ENCODE results near the gene TMEM170B. TPM values are rescaled to one million over a fixed set of nuclear protein-coding genes. Genes with fewer than 3 reads are reported as not detected.

TMEM170B gene
- total and polyA plus RNA-seq, 2 of the 8 experiments (the other 6 are each of a cell fraction or from before 2014, with no cell fraction given): 0.80 to 4.3 TPM

DNA sequence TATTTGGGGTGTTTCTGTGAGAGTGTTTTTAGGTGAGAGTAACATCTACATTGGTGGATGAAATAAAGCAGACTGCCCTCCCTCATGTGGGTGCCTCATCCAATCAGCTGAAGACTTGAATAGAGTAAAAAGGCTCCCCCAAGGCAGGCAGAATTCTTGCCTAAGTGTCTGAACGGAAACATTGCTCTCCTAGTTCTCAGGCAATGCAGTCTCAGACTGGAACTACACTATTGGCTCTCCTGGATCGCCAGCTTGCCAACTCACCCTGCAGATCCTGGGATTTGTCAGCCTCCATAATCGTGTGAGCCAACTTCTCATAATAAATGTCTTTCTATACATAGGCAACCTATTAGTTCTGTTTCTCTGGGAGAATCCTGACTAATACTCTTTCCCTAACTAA lies 5.5 kb upstream of the TMEM170B start:
- H3K36me3 ChIP-seq (ENCODE audit: control insufficient read depth in 2 of 4, insufficient read depth in 4 of 4, low read length in 3 of 4): no peaks in the 10 kb centered on the region
- H3K4ac ChIP-seq (replicated peaks; ENCODE audit: insufficient read length, low read depth, low read length): no peak overlapping the region
- H3K4me1 ChIP-seq (replicated peaks in 1 of 4; ENCODE audit: control insufficient read depth in 3 of 4, insufficient read depth in 4 of 4, low read length in 3 of 4): no peaks in the 10 kb centered on the region; a peak in 1 of 7 replicates
- no peak overlapping the region for H3K9ac ChIP-seq (replicated peaks in 1 of 4; ENCODE audit: extremely low read depth in 1 of 4, low read depth in 3 of 4, low read length in 3 of 4)
- H3K79me1 ChIP-seq (ENCODE audit: low read depth, low read length): no peaks in the 10 kb centered on the region
- H3K23ac ChIP-seq (ENCODE audit: insufficient read length): no peak overlapping the region
- ChIA-PET CTCF (ENCODE audit: partially characterized antibody) (interaction anchor here (0.8 to 2.2 kb wide), 2 partner anchors 36 to 582 kb away, joined by 4 to 5 read pairs; no protein-coding TSS in a partner anchor), POLR2A (ENCODE audit: partially characterized antibody) (no interaction called here)
- H4K5ac ChIP-seq (ENCODE audit: insufficient read length, low read depth, low read length): no peak overlapping the region
- no peak overlapping the region for H2AK5ac ChIP-seq (ENCODE audit: low read depth, low read length)
- H3K9me3 ChIP-seq (ENCODE audit: insufficient read depth in 2 of 2, low read depth in 1 of 2, low read length in 1 of 2): no peaks in the 10 kb centered on the region
- H3K27me3 ChIP-seq (replicated peaks in 1 of 4; ENCODE audit: control insufficient read depth in 3 of 4, extremely low read depth in 1 of 4, insufficient read depth in 3 of 4, low read length in 3 of 4): peaks cover 0 to 1% (median 0%) of the 10 kb centered on the region in 4 experiments; a peak in 3 of 7 replicates
- no peak overlapping the region for H2BK120ac ChIP-seq (replicated peaks; ENCODE audit: low read depth, low read length)
- TF ChIP-seq SIX5 (IDR thresholded peaks at IDR 0.05; ENCODE audit: low read depth, low read length): no peak
- TF ChIP-seq POLR2A (IDR thresholded peaks at IDR 0.05; ENCODE audit: control extremely low read depth in 1 of 2, low read depth in 2 of 2, low read length in 2 of 2): no peak
- TF ChIP-seq GTF2F1 (IDR thresholded peaks at IDR 0.05; ENCODE audit: borderline replicate concordance, low read depth, low read length): no peak
- no peak for TF ChIP-seq EZH2 (IDR thresholded peaks at IDR 0.05; ENCODE audit: low read depth, low read length, severe bottlenecking)
- no peak for TF ChIP-seq E2F6 (IDR thresholded peaks at IDR 0.05)
- no peak for TF ChIP-seq POU5F1 (IDR thresholded peaks at IDR 0.05; ENCODE audit: low read depth, low read length)
- no peak for TF ChIP-seq RFX5 (IDR thresholded peaks at IDR 0.05; ENCODE audit: borderline replicate concordance, low read depth, low read length)
- TF ChIP-seq, protein P1, sequence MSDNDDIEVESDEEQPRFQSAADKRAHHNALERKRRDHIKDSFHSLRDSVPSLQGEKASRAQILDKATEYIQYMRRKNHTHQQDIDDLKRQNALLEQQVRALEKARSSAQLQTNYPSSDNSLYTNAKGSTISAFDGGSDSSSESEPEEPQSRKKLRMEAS (IDR thresholded peaks at IDR 0.05): no peak
- TF ChIP-seq SUZ12 (IDR thresholded peaks at IDR 0.05; ENCODE audit: low read length): no peak
- TF ChIP-seq SIN3A (conservative IDR thresholded peaks at IDR 0.05 in 1 of 2, IDR thresholded peaks at IDR 0.05 in 1 of 2; ENCODE audit: low read depth in 1 of 2, low read length in 2 of 2): no peak
- TF ChIP-seq FOSL1 (IDR thresholded peaks at IDR 0.05; ENCODE audit: insufficient read depth, low read depth, low read length): no peak
- TF ChIP-seq JUND (IDR thresholded peaks at IDR 0.05; ENCODE audit: low read length): no peak
- no peak for TF ChIP-seq TAF1 (IDR thresholded peaks at IDR 0.05; ENCODE audit: low read depth, low read length)
- no peaks in the 10 kb centered on the region for H3K79me2 ChIP-seq (ENCODE audit: control insufficient read depth in 1 of 2, insufficient read depth in 2 of 2, low read length in 2 of 2)
- H3K4me3 ChIP-seq (ENCODE audit: extremely low read depth in 1 of 4, insufficient read depth in 2 of 4, low read depth in 3 of 4, low read length in 4 of 4): no peak overlapping the region
- H2AFZ ChIP-seq (ENCODE audit: low read length): 0 out of 2 replicates have a peak overlapping the region, but pooled peaks have one; percentile 61
- H2BK5ac ChIP-seq (ENCODE audit: low read depth, low read length): no peak overlapping the region
- 82% methylated on average over 3 of the region's 3 CpGs; no CpG with 5 or more reads in 1 of the 2 experiments for WGBS, 2 experiments (ENCODE audit: extremely low coverage in 1 of 2, insufficient coverage in 1 of 2, insufficient read length in 1 of 2, insufficient replicate concordance in 2 of 2, low coverage in 1 of 2, low lambda C conversion rate in 2 of 2, missing lambda C conversion rate in 1 of 2)
- H4K20me1 ChIP-seq (replicated peaks in 1 of 2; ENCODE audit: control insufficient read depth in 1 of 2, insufficient read depth in 2 of 2, low read length in 2 of 2): no peaks in the 10 kb centered on the region
- no peak overlapping the region for H4K91ac ChIP-seq (replicated peaks; ENCODE audit: insufficient read length, low read length)
- H4K8ac ChIP-seq (ENCODE audit: extremely low read depth, insufficient read depth, low read length): no peak overlapping the region
- H3K23me2 ChIP-seq (ENCODE audit: low read depth, low read length): peaks cover 5% of the 10 kb centered on the region; the same call in 1 of the 2 replicates
- H2BK15ac ChIP-seq (ENCODE audit: low read length): no peak overlapping the region
- H2BK12ac ChIP-seq (ENCODE audit: low read depth, low read length): no peak overlapping the region
- H3K27ac ChIP-seq (ENCODE audit: low read depth, low read length): no peak overlapping the region
- FAIRE-seq (no peak), DNase-seq (ENCODE audit: low read depth in 1 of 2, low spot score in 2 of 2) (no peak)
- H3K56ac ChIP-seq (replicated peaks; ENCODE audit: insufficient read length, low read depth, low read length): no peak overlapping the region
- H3K14ac ChIP-seq (ENCODE audit: insufficient read length): no peak overlapping the region
- no peak overlapping the region for H2BK20ac ChIP-seq (ENCODE audit: low read length)
- H3K4me2 ChIP-seq (ENCODE audit: insufficient read depth in 1 of 2, low read depth in 2 of 2, low read length in 2 of 2): no peak overlapping the region
- H3K18ac ChIP-seq (ENCODE audit: extremely low read depth, low read length): no peak overlapping the region
